Lung (tissue), 12 donors: Measurements from ENCODE around the gene RDH11. TPM values are rescaled to one million over a fixed set of nuclear protein-coding genes. Genes with fewer than 3 reads are reported as not detected.

Experiments used
- ATAC-seq: fragments of 200-7000 bp; cut with Tn5 transposase; one replicate; pipeline ENCODE4 v1.9.1; 2020; ENCODE audit warnings: moderate number of reproducible peaks; ENCODE audit not compliant: insufficient read depth, low FRiP score
- DNase-seq, 3 donors: peaks; one replicate each; pipeline ENCODE4 v3.0.0-alpha.2; 2013 to 2017
- H3K27ac ChIP-seq, 2 donors: one replicate each; pipeline ENCODE4 v1.5.1; 2013; ENCODE audit warnings: mild to moderate bottlenecking in 2 of 2, moderate library complexity in 2 of 2, control low read depth in 1 of 2, inconsistent platforms in 1 of 2, low read depth in 1 of 2, low read length in 1 of 2
- H3K27me3 ChIP-seq, 3 donors: one replicate each; pipeline ENCODE4 v1.5.1; 2013; ENCODE audit warnings: low read length in 2 of 3; ENCODE audit not compliant: control insufficient read depth in 3 of 3, insufficient read depth in 3 of 3
- H3K36me3 ChIP-seq, 4 donors: one replicate each; pipeline ENCODE4 v1.5.1; 2013; ENCODE audit warnings: low read length in 4 of 4, mild to moderate bottlenecking in 1 of 4, moderate library complexity in 1 of 4; ENCODE audit not compliant: control insufficient read depth in 4 of 4, insufficient read depth in 4 of 4
- H3K4me1 ChIP-seq, 5 donors: one replicate each; pipeline ENCODE4 v1.5.1; 2013; ENCODE audit warnings: low read length in 5 of 5, mild to moderate bottlenecking in 2 of 5, moderate library complexity in 1 of 5; ENCODE audit not compliant: control insufficient read depth in 5 of 5, insufficient read depth in 5 of 5
- H3K4me3 ChIP-seq: one replicate; pipeline ENCODE4 v1.5.1; 2013; ENCODE audit warnings: mild to moderate bottlenecking, control low read depth, moderate library complexity
- H3K9ac ChIP-seq, 2 donors: one replicate each; pipeline ENCODE4 v1.5.1; 2013; ENCODE audit warnings: low read length in 2 of 2, control low read depth in 1 of 2; ENCODE audit not compliant: insufficient read depth in 1 of 2
- H3K9me3 ChIP-seq, 4 donors: one replicate each; pipeline ENCODE4 v1.5.1; 2013; ENCODE audit warnings: low read length in 3 of 4, mild to moderate bottlenecking in 1 of 4, moderate library complexity in 1 of 4; ENCODE audit not compliant: control insufficient read depth in 4 of 4, insufficient read depth in 3 of 4
- WGBS, 2 donors: extraction: QIAGEN DNeasy Blood & Tissue Kit; methylation state at CpG; one replicate each; pipeline ENCODE4 v1.1.7; 2013; 5-methylcytosine and 5-hydroxymethylcytosine counted together
- polyA plus RNA-seq, 2 donors: library from polyadenylated mRNA; stranded (reverse); fragments of 200-250 nt; gene quantifications; one replicate each; pipeline ENCODE4 v1.2.1, GENCODE V29; 2013
- total RNA-seq, 2 donors: library from RNA; depleted of rRNA in 1 of 2; stranded (reverse); fragments of >200 nt in 1 of 2; gene quantifications; one replicate each; pipeline ENCODE4 v1.2.1, GENCODE V29; 2014 to 2021
- TF ChIP-seq, protein P1 (sequence below): IDR thresholded peaks from 2 replicates; pipeline ENCODE4 v1.5.1; 2012; ENCODE audit warnings: mild to moderate bottlenecking; ENCODE audit errors: control extremely low read depth, extremely low read depth
- donor health status: control.
- donor health status: control.
- donor health status: Bipolar disorder and iron deficiency.
- donor health status: healthy.
- donor health status: DM: yes; HTN: yes; CAD: no.

Gene RDH11
- total and polyA plus RNA-seq, 4 donors, result 42.0 to 80.3 (median 67.0) TPM

GRCh38 chr14:67736771-67737170 is 41.2 kb upstream of the RDH11 start:
- ATAC-seq, result no peak
- Histone ChIP-seq H3K36me3 (no peaks in the 10 kb centered on the region), H3K27ac (no peak overlapping the region), H3K27me3 (no peaks in the 10 kb centered on the region), H3K4me1 (peaks cover 0 to 3% (median 0%) of the 10 kb centered on the region in 5 donors), H3K9ac (no peak overlapping the region), H3K4me3 (no peak overlapping the region), H3K9me3 (peaks cover 0 to 2% (median 0%) of the 10 kb centered on the region in 4 donors)
- 87 to 96% methylated on average over 4 of the region's 4 CpGs for WGBS, 2 donors
- TF ChIP-seq, protein P1, sequence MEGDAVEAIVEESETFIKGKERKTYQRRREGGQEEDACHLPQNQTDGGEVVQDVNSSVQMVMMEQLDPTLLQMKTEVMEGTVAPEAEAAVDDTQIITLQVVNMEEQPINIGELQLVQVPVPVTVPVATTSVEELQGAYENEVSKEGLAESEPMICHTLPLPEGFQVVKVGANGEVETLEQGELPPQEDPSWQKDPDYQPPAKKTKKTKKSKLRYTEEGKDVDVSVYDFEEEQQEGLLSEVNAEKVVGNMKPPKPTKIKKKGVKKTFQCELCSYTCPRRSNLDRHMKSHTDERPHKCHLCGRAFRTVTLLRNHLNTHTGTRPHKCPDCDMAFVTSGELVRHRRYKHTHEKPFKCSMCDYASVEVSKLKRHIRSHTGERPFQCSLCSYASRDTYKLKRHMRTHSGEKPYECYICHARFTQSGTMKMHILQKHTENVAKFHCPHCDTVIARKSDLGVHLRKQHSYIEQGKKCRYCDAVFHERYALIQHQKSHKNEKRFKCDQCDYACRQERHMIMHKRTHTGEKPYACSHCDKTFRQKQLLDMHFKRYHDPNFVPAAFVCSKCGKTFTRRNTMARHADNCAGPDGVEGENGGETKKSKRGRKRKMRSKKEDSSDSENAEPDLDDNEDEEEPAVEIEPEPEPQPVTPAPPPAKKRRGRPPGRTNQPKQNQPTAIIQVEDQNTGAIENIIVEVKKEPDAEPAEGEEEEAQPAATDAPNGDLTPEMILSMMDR, result no peak
- no peak for DNase-seq

- no peaks in the 10 kb centered on the region for H3K27me3 ChIP-seq
- H3K4me3 ChIP-seq, result no peak overlapping the region
- peaks cover 0 to 2% (median 0%) of the 10 kb centered on the region in 4 donors for H3K9me3 ChIP-seq
- DNase-seq (peak in 1 of 3 donors; percentile 20), ATAC-seq (no peak)
- H3K27ac ChIP-seq, result no peak overlapping the region
- no peaks in the 10 kb centered on the region for H3K36me3 ChIP-seq
- no peak overlapping the region for H3K9ac ChIP-seq
- TF ChIP-seq, protein P1, result no peak
- peaks cover 0 to 3% (median 0%) of the 10 kb centered on the region in 5 donors for H3K4me1 ChIP-seq
- 73 to 85% methylated on average over 10 of the region's 10 CpGs for WGBS, 2 donors
Observed at GRCh38 chr14:67735336-67736147, 40.0 kb upstream of the RDH11 start.

GRCh38 chr14:67734675-67735074 is 39.1 kb upstream of the RDH11 start:
- 70 to 72% methylated on average over 3 of the region's 3 CpGs for WGBS, 2 donors
- peaks cover 0 to 3% (median 0%) of the 10 kb centered on the region in 5 donors for H3K4me1 ChIP-seq
- H3K9ac ChIP-seq, result no peak overlapping the region
- no peak overlapping the region for H3K27ac ChIP-seq
- no peak overlapping the region for H3K4me3 ChIP-seq
- no peak for ATAC-seq
- no peaks in the 10 kb centered on the region for H3K36me3 ChIP-seq
- DNase-seq, result no peak
- TF ChIP-seq, protein P1, result no peak
- H3K27me3 ChIP-seq, result no peaks in the 10 kb centered on the region
- peaks cover 0 to 2% (median 0%) of the 10 kb centered on the region in 4 donors for H3K9me3 ChIP-seq
